Measurements from ENCODE around the gene ANKLE1.
"Not testable (repeated sequence)": the region's sequence is repeated elsewhere in the genome, so short reads cannot be mapped to it uniquely, and the experiment has no call there.

Gene ANKLE1

GRCh38 chr19:17248011-17248776 lies 33.5 kb upstream of the ANKLE1 start:
- no peak for DNase-seq

GRCh38 chr19:17249887-17250548 lies 31.7 kb upstream of the ANKLE1 start:
- no peak for DNase-seq

- DNase-seq: no peak
These were observed 27.1 kb upstream of the ANKLE1 start for GRCh38 chr19:17254636-17255035.

GRCh38 chr19:17255150-17255621 lies 26.5 kb upstream of the ANKLE1 start:
- no peak for DNase-seq

GRCh38 chr19:17256130-17256529 lies 25.6 kb upstream of the ANKLE1 start:
- DNase-seq: no peak

GRCh38 chr19:17259118-17259780 lies 22.5 kb upstream of the ANKLE1 start:
- DNase-seq: no peak

GRCh38 chr19:17259934-17260333 lies 21.8 kb upstream of the ANKLE1 start:
- no peak for DNase-seq

GRCh38 chr19:17260842-17261325 lies 20.8 kb upstream of the ANKLE1 start:
- DNase-seq: peak; percentile 69

- no peak for DNase-seq
These were observed 19.1 kb upstream of the ANKLE1 start for GRCh38 chr19:17262557-17262956.

- no peak for DNase-seq
These were observed 17.7 kb upstream of the ANKLE1 start for GRCh38 chr19:17263712-17264640.

- no peak for DNase-seq
These were observed 17.1 kb upstream of the ANKLE1 start, which contains the start of gene USHBP1 for GRCh38 chr19:17264641-17264979. Gene USHBP1 (minus strand): TSS chr19:17264745. CDS start chr19:17264299, 446 bp downstream.

GRCh38 chr19:17266026-17266425 lies 15.7 kb upstream of the ANKLE1 start:
- DNase-seq: no peak

- DNase-seq: no peak
These were observed 15.1 kb upstream of the ANKLE1 start for GRCh38 chr19:17266589-17266974.

GRCh38 chr19:17266975-17267788 lies 14.5 kb upstream of the ANKLE1 start, which contains the start of gene BABAM1:
Gene BABAM1 (plus strand): TSS chr19:17267443. CDS start chr19:17268807, 1,364 bp downstream.
- DNase-seq: peak; percentile 100

- no peak for DNase-seq
These were observed 12.9 kb upstream of the ANKLE1 start for GRCh38 chr19:17268754-17269153.

- DNase-seq: not testable (repeated sequence)
These were observed 6.8 kb upstream of the ANKLE1 start for GRCh38 chr19:17274892-17275291.

- no peak for DNase-seq
These were observed 6.1 kb upstream of the ANKLE1 start for GRCh38 chr19:17275441-17276175.

- no peak for DNase-seq
These were observed 2.3 kb upstream of the ANKLE1 start for GRCh38 chr19:17279436-17279835.

GRCh38 chr19:17282488-17283125 lies 906 bp downstream of the ANKLE1 start:
- peak; percentile 42 for DNase-seq

- DNase-seq: no peak
These were observed 1.8 kb downstream of the ANKLE1 start for GRCh38 chr19:17283504-17283996.

Data from NCI-H2171 (cell line).